Peyer's patch (tissue), 4 donors: ENCODE data around the gene SFT2D3.

Source experiments
- POLR2A ChIP-seq, 2 donors: fragments of 450-650 bp; IDR thresholded peaks; one replicate each; pipeline ENCODE4 v1.5.1; 2017; ENCODE audit warnings: antibody characterized with exemption in 2 of 2, mild to moderate bottlenecking in 2 of 2, moderate library complexity in 2 of 2
- TF ChIP-seq, protein P1 (sequence below), 6 experiments: fragments of 450-650 bp in 4 of 6; fragments of 200-600 bp in 2 of 6; sonication (generic) in 1 of 6; IDR thresholded peaks; one replicate each; pipeline ENCODE4 v1.5.1; 2017 to 2019; ENCODE audit warnings: antibody characterized with exemption in 6 of 6, mild to moderate bottlenecking in 3 of 6, moderate library complexity in 1 of 6

- TF ChIP-seq, protein P1, sequence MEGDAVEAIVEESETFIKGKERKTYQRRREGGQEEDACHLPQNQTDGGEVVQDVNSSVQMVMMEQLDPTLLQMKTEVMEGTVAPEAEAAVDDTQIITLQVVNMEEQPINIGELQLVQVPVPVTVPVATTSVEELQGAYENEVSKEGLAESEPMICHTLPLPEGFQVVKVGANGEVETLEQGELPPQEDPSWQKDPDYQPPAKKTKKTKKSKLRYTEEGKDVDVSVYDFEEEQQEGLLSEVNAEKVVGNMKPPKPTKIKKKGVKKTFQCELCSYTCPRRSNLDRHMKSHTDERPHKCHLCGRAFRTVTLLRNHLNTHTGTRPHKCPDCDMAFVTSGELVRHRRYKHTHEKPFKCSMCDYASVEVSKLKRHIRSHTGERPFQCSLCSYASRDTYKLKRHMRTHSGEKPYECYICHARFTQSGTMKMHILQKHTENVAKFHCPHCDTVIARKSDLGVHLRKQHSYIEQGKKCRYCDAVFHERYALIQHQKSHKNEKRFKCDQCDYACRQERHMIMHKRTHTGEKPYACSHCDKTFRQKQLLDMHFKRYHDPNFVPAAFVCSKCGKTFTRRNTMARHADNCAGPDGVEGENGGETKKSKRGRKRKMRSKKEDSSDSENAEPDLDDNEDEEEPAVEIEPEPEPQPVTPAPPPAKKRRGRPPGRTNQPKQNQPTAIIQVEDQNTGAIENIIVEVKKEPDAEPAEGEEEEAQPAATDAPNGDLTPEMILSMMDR (IDR thresholded peaks at IDR 0.05) = peak in 5 of 6 experiments; percentile 3 to 68 (median 57)
- peak; percentile 21 to 40 for TF ChIP-seq POLR2A (IDR thresholded peaks at IDR 0.05)
Measured at GRCh38 chr2:127701651-127702394, 526 bp downstream of the SFT2D3 start.
